PC-9 (cell line): ENCODE data around the gene SLC12A3. TPM values are rescaled to one million over a fixed set of nuclear protein-coding genes. Genes with fewer than 3 reads are reported as not detected.

ENCODE experiments used
- BruUV-seq: library from RNA; stranded (reverse); fragments of 400-500 nt; replicated peaks from 2 replicates; lab custom pipeline; 2021; lab: Mats Ljungman, UMichigan
- CTCF ChIA-PET: fragments of 300-600 bp; sonication (Branson Sonifier 250); formaldehyde crosslinking; loops from one replicate; lab custom pipeline; 2022; ENCODE audit warnings: antibody characterized with exemption; lab: Charles Lee
- POLR2A ChIA-PET: fragments of 300-600 bp; sonication (Branson Sonifier 250); formaldehyde crosslinking; loops from one replicate; lab custom pipeline; 2022; ENCODE audit warnings: antibody characterized with exemption; ENCODE audit not compliant: unreplicated experiment; lab: Charles Lee
- DNase-seq, 2 experiments: peaks; one replicate each; pipeline versions ENCODE4 v3.0.0 to v3.0.0-alpha.2; 2015 to 2022; ENCODE audit warnings: mixed read lengths in 1 of 2
- H2AFZ ChIP-seq: fragments of 200-600 bp; sonication (generic); 2 replicates; pipeline ENCODE4 v1.8.1; 2017; ENCODE audit warnings: antibody characterized with exemption
- H3F3A ChIP-seq: fragments of 200-600 bp; sonication (generic); 2 replicates; pipeline ENCODE4 v1.8.1; 2017; ENCODE audit warnings: antibody characterized with exemption, mild to moderate bottlenecking, low read depth; ENCODE audit not compliant: insufficient read depth
- H3K27ac ChIP-seq: fragments of 200-600 bp; sonication (generic); 2 replicates; pipeline ENCODE4 v1.6.1; 2016; ENCODE audit warnings: mixed run types
- H3K27me3 ChIP-seq: fragments of 200-600 bp; sonication (generic); 2 replicates; pipeline ENCODE4 v1.6.1; 2016; ENCODE audit warnings: low read depth, mixed run types; ENCODE audit not compliant: insufficient read depth
- H3K36me3 ChIP-seq: fragments of 200-600 bp; sonication (generic); 2 replicates; pipeline ENCODE4 v1.6.1; 2016; ENCODE audit warnings: low read depth, mixed run types
- H3K4me1 ChIP-seq: fragments of 200-600 bp; sonication (generic); replicated peaks from 2 replicates; pipeline ENCODE4 v1.6.1; 2016; ENCODE audit warnings: mixed run types; ENCODE audit not compliant: insufficient read depth
- H3K4me2 ChIP-seq: fragments of 200-600 bp; sonication (generic); 2 replicates; pipeline ENCODE4 v1.6.1; 2017; ENCODE audit warnings: mixed run types
- H3K4me3 ChIP-seq: fragments of 200-600 bp; sonication (generic); 2 replicates; pipeline ENCODE4 v1.6.1; 2016; ENCODE audit warnings: mixed run types
- H3K79me2 ChIP-seq: fragments of 200-600 bp; sonication (generic); 2 replicates; pipeline ENCODE4 v1.6.1; 2017; ENCODE audit warnings: low read depth, mixed run types
- H3K9me2 ChIP-seq: fragments of 200-600 bp; sonication (generic); 2 replicates; pipeline ENCODE4 v1.8.1; 2017; ENCODE audit warnings: mild to moderate bottlenecking; ENCODE audit not compliant: insufficient read depth
- H3K9me3 ChIP-seq: fragments of 200-600 bp; sonication (generic); 2 replicates; pipeline ENCODE4 v1.8.1; 2016; ENCODE audit warnings: low read depth; ENCODE audit not compliant: insufficient read depth
- H4K20me1 ChIP-seq: fragments of 200-600 bp; sonication (generic); 2 replicates; pipeline ENCODE4 v1.8.1; 2017; ENCODE audit not compliant: insufficient read depth
- CTCF ChIP-seq: fragments of 200-600 bp; sonication (generic); conservative IDR thresholded peaks from 2 replicates; pipeline ENCODE4 v1.6.1; 2017; ENCODE audit warnings: mixed run types, antibody characterized with exemption, mild to moderate bottlenecking, moderate library complexity
- EZH2 ChIP-seq: fragments of 200-600 bp; sonication (generic); IDR thresholded peaks from 2 replicates; pipeline ENCODE4 v1.8.0; 2017; ENCODE audit warnings: antibody characterized with exemption, low read depth
- intact Hi-C: fragments of 100-400 bp; cut with micrococcal nuclease; formaldehyde crosslinking; loops from one replicate; pipeline ENCODE4 v1.10.0; 2022; ENCODE audit not compliant: unreplicated experiment
- total RNA-seq: library from RNA; stranded (reverse); gene quantifications from 2 replicates; pipeline ENCODE4 v1.2.3, GENCODE V29; 2021

Gene SLC12A3
- total RNA-seq, 1 experiment from 2014 or later, result 0.26 TPM

GRCh38 chr16:56960681-56961281 is 95.8 kb downstream of the SLC12A3 start:
- CTCF ChIA-PET, result no interaction called here
- no peaks in the 10 kb centered on the region for H3K9me3 ChIP-seq
- no peaks in the 10 kb centered on the region for H4K20me1 ChIP-seq
- no peak for TF ChIP-seq EZH2
- TF ChIP-seq CTCF, result no peak
- H3K27ac ChIP-seq, result no peak overlapping the region
- no peaks in the 10 kb centered on the region for H3K27me3 ChIP-seq
- no peak overlapping the region for H3K4me3 ChIP-seq
- intact Hi-C loops, result no loop called here
- no TSS peak for BruUV-seq
- no peak overlapping the region for H3K4me2 ChIP-seq
- peaks cover 11% of the 10 kb centered on the region for H3F3A ChIP-seq
- H2AFZ ChIP-seq, result no peak overlapping the region
- H3K4me1 ChIP-seq, result peaks cover 15% of the 10 kb centered on the region
- H3K36me3 ChIP-seq, result no peaks in the 10 kb centered on the region
- no peaks in the 10 kb centered on the region for H3K9me2 ChIP-seq
- DNase-seq, result no peak
- POLR2A ChIA-PET, result interaction anchor here (0.6 kb wide), 1 partner anchor 372 kb away, joined by 10 read pairs; no protein-coding TSS in a partner anchor
- no peaks in the 10 kb centered on the region for H3K79me2 ChIP-seq

- no peak overlapping the region for H2AFZ ChIP-seq
- H3F3A ChIP-seq, result peaks cover 11% of the 10 kb centered on the region
- no peaks in the 10 kb centered on the region for H3K9me3 ChIP-seq
- H3K4me3 ChIP-seq, result no peak overlapping the region
- no peaks in the 10 kb centered on the region for H4K20me1 ChIP-seq
- H3K27me3 ChIP-seq, result no peaks in the 10 kb centered on the region
- H3K36me3 ChIP-seq, result no peaks in the 10 kb centered on the region
- no peaks in the 10 kb centered on the region for H3K79me2 ChIP-seq
- no peak overlapping the region for H3K27ac ChIP-seq
- BruUV-seq, result no TSS peak
- POLR2A ChIA-PET, result interaction anchor here (0.6 kb wide), 1 partner anchor 372 kb away, joined by 10 read pairs; no protein-coding TSS in a partner anchor
- peaks cover 17% of the 10 kb centered on the region for H3K4me1 ChIP-seq
- no peak for TF ChIP-seq EZH2
- no peak for TF ChIP-seq CTCF
- H3K4me2 ChIP-seq, result no peak overlapping the region
- H3K9me2 ChIP-seq, result no peaks in the 10 kb centered on the region
- CTCF ChIA-PET, result no interaction called here
- intact Hi-C loops, result no loop called here
- no peak for DNase-seq
Observed at GRCh38 chr16:56961386-56961785, 96.4 kb downstream of the SLC12A3 start.

GRCh38 chr16:56961851-56962281 is 96.9 kb downstream of the SLC12A3 start, which contains the start of gene CETP:
Gene CETP (plus strand): TSS chr16:56961950. CDS start chr16:56961980, 30 bp downstream.
- no TSS peak for BruUV-seq
- Histone ChIP-seq H3K4me1 (peaks cover 17% of the 10 kb centered on the region), H3K9me3 (no peaks in the 10 kb centered on the region), H3K9me2 (no peaks in the 10 kb centered on the region), H3K27me3 (no peaks in the 10 kb centered on the region), H3F3A (peaks cover 11% of the 10 kb centered on the region), H2AFZ (no peak within 1 kb of the TSS), H3K4me3 (no peak within 1 kb of the TSS), H3K4me2 (no peak within 1 kb of the TSS), H4K20me1 (no peaks in the 10 kb centered on the region), H3K36me3 (no peaks in the 10 kb centered on the region), H3K27ac (no peak within 1 kb of the TSS), H3K79me2 (no peaks in the 10 kb centered on the region)
- ChIA-PET POLR2A (no interaction called here), CTCF (no interaction called here)
- TF ChIP-seq EZH2 (no peak), CTCF (no peak)
- intact Hi-C loops, result no loop called here
- DNase-seq, result no peak
